T-helper 2 cell treated with Interferon-gamma antibody and Interleukin-4, amounts not matched to agents 5 μg/mL and 100 μg/mL, for 36 hours (primary cell): ENCODE results near the gene CTNNA3.

ENCODE experiments used
- DNase-seq: peaks from one replicate; pipeline ENCODE4 v3.0.0; 2021; ENCODE audit warnings: low spot score
- H3K27ac Mint-ChIP-seq: one replicate; pipeline ENCODE4 v1.8.0; 2021; ENCODE audit warnings: mild to moderate bottlenecking, mixed read lengths
- H3K27me3 Mint-ChIP-seq: one replicate; pipeline ENCODE4 v1.8.0; 2021; ENCODE audit warnings: low read depth, mixed read lengths
- H3K36me3 Mint-ChIP-seq: one replicate; pipeline ENCODE4 v1.8.0; 2021; ENCODE audit warnings: low read depth, mixed read lengths
- H3K4me1 Mint-ChIP-seq: one replicate; pipeline ENCODE4 v1.8.0; 2021; ENCODE audit warnings: low read depth, mixed read lengths
- H3K4me3 Mint-ChIP-seq: one replicate; pipeline ENCODE4 v1.8.0; 2022; ENCODE audit warnings: mild to moderate bottlenecking, moderate library complexity, mixed read lengths
- H3K9me3 Mint-ChIP-seq: one replicate; pipeline ENCODE4 v1.8.0; 2021; ENCODE audit warnings: mixed read lengths

CTNNA3 gene

DNA sequence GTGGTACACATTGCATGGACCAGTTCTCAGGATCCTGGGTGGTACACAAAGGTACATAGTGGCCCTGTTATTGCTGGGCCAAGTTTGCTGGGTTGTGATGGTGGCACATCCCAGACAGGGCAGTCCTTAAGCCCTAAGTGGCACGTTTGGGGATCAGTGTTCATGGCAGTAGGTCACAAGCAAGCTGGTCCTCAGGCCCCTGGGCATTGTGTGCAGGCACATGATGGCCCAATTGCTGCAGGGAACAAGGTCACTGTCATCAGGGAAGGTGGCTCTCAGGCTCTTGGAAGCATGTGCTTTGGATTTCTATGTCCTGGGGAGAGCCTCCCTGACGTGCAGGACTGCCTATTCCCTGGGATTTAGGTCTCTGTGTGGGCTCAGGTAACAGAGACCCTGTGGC lies 1182.5 kb downstream of the CTNNA3 start:
- H3K36me3 Mint-ChIP-seq, result no peaks in the 10 kb centered on the region
- H3K27ac Mint-ChIP-seq, result no peak overlapping the region
- H3K4me3 Mint-ChIP-seq, result no peak overlapping the region
- H3K9me3 Mint-ChIP-seq, result peaks cover 19% of the 10 kb centered on the region
- no peaks in the 10 kb centered on the region for H3K27me3 Mint-ChIP-seq
- no peak for DNase-seq
- no peaks in the 10 kb centered on the region for H3K4me1 Mint-ChIP-seq

DNA sequence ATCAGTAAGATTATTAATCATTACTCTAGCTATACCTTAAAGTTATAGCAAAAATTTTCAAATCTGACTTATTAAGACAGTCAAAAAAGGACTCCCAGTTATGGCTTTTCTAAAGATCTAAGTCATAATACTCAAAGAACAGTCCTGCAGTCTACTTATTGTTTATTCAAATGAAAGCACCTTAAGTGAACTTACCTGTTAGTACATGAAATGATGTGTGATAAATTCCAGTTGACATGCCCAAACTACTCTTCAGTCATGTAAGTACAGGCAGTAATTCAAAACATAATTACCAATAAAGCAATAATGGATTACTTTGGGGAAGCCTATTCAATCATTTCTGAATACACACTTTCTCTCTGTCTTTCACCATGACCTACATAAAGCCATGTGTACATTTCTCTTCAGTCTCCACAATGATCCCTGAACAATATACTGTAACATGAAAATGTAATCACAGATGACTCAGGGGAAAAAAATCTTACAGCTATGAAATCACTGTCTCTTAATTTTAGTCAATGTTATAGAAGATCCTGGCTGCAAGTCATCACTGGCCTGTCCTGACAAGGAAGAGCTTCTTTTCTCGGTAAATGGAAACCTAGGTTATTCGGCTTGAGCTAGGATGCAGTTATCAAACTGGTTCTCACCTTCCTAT lies 1190.9 kb downstream of the CTNNA3 start:
- H3K9me3 Mint-ChIP-seq, result peaks cover 6% of the 10 kb centered on the region
- no peaks in the 10 kb centered on the region for H3K27me3 Mint-ChIP-seq
- H3K4me3 Mint-ChIP-seq, result no peak overlapping the region
- H3K36me3 Mint-ChIP-seq, result no peaks in the 10 kb centered on the region
- DNase-seq, result no peak
- H3K4me1 Mint-ChIP-seq, result no peaks in the 10 kb centered on the region
- no peak overlapping the region for H3K27ac Mint-ChIP-seq

DNA sequence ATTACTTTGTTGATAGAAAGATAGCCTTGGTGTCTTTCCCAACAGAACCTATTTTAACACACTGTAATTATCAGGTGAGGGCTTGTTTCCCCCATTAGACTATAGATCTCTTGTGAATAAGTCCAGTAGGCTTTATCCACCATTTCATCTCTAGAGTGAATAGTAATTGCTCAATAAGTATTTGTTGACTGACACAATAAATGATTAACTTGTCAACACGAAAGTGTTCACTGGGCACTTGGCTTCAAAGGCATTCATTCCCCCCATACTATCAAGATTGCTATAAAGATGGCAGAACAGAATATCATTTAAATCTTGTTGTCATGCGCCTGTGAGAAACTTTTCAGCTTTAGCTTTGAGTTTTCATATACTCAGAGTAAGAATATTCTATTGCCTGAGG lies 1194.6 kb downstream of the CTNNA3 start:
- no peak overlapping the region for H3K4me3 Mint-ChIP-seq
- DNase-seq, result no peak
- no peak overlapping the region for H3K27ac Mint-ChIP-seq
- H3K27me3 Mint-ChIP-seq, result no peaks in the 10 kb centered on the region
- no peaks in the 10 kb centered on the region for H3K36me3 Mint-ChIP-seq
- peaks cover 6% of the 10 kb centered on the region for H3K9me3 Mint-ChIP-seq
- no peaks in the 10 kb centered on the region for H3K4me1 Mint-ChIP-seq

DNA sequence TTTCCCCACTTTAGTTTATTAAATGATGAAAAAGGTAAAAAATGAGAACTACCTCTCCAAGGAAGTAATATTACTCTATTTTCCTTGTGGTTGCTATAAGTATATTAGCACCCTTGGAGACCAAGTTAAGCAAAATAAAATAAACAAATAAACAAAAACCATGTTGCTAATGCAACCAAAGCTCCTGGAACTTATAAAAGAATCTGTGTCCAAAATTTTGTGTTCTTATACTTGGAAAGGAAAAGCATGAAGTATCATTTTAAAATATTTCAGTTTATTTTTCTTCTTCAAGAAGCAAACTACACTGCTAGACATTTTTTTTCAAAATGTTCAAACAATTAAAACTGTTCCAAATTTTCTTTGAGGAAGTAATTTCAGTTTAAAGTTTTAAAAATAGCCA lies 1212.0 kb downstream of the CTNNA3 start:
- no peaks in the 10 kb centered on the region for H3K36me3 Mint-ChIP-seq
- H3K27ac Mint-ChIP-seq, result no peak overlapping the region
- DNase-seq, result no peak
- H3K4me3 Mint-ChIP-seq, result no peak overlapping the region
- no peaks in the 10 kb centered on the region for H3K4me1 Mint-ChIP-seq
- peaks cover 11% of the 10 kb centered on the region for H3K9me3 Mint-ChIP-seq
- H3K27me3 Mint-ChIP-seq, result no peaks in the 10 kb centered on the region

DNA sequence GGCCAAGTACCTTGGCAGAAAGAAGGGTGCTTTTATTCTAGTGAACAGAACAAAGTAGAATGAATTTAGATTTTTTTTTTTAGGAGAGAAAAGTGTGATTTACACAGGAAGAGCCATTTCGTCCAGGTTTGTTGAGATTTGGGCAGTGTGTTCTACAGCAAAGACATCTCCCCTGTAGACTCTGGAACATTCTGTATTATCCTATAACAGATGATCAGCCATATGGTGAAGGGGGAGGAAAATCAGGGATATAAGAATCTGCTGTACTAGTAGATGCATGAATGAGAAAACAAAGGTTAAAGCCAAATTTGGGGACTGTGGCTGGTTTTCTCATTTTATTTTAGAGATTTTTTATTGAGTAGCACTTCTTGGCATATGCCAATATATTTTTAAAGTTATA lies 1223.8 kb downstream of the CTNNA3 start:
- no peaks in the 10 kb centered on the region for H3K27me3 Mint-ChIP-seq
- no peaks in the 10 kb centered on the region for H3K36me3 Mint-ChIP-seq
- H3K27ac Mint-ChIP-seq, result no peak overlapping the region
- no peaks in the 10 kb centered on the region for H3K4me1 Mint-ChIP-seq
- H3K4me3 Mint-ChIP-seq, result no peak overlapping the region
- peaks cover 13% of the 10 kb centered on the region for H3K9me3 Mint-ChIP-seq
- DNase-seq, result no peak

DNA sequence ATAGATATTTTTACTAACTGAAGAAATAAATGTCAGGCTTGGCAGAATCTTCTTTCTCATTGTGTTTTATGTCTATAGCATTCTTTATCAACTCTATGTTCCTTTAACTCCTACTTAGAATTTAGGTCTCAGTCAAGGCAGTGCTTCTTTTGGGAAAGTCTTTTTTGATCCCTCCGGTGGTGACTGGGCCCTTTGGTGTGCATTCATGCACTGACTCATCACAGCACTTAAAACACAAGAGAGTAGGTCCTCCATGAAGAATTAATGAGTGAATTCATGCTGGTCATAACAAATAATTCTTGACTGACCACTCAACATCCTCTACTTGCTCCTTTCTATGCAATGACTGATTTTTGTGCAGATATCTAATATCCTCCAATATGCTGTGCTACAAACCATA lies 1229.0 kb downstream of the CTNNA3 start:
- no peaks in the 10 kb centered on the region for H3K36me3 Mint-ChIP-seq
- H3K27me3 Mint-ChIP-seq, result no peaks in the 10 kb centered on the region
- no peaks in the 10 kb centered on the region for H3K4me1 Mint-ChIP-seq
- H3K27ac Mint-ChIP-seq, result no peak overlapping the region
- H3K4me3 Mint-ChIP-seq, result no peak overlapping the region
- H3K9me3 Mint-ChIP-seq, result peaks cover 22% of the 10 kb centered on the region
- DNase-seq, result no peak

DNA sequence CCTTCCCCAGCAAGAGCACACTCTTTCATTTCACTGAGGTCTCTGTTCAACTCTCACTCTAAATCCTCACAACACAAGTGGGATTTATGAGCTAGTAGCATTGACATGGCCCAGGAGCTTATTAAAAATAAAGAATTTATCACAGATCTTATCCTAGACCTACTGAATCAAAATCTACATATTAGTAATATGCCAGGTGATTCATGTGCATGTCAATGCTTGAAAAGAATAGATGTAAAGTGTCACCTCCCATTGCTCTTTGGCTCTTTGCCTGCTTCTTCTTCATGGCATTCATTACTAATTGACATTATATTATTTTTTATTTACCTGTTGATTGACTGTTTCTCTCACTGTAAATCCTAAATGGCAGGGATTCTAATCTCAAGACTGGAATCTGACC lies 1229.4 kb downstream of the CTNNA3 start:
- no peak overlapping the region for H3K27ac Mint-ChIP-seq
- no peak overlapping the region for H3K4me3 Mint-ChIP-seq
- H3K9me3 Mint-ChIP-seq, result peaks cover 22% of the 10 kb centered on the region
- no peaks in the 10 kb centered on the region for H3K27me3 Mint-ChIP-seq
- no peaks in the 10 kb centered on the region for H3K36me3 Mint-ChIP-seq
- no peaks in the 10 kb centered on the region for H3K4me1 Mint-ChIP-seq
- no peak for DNase-seq

DNA sequence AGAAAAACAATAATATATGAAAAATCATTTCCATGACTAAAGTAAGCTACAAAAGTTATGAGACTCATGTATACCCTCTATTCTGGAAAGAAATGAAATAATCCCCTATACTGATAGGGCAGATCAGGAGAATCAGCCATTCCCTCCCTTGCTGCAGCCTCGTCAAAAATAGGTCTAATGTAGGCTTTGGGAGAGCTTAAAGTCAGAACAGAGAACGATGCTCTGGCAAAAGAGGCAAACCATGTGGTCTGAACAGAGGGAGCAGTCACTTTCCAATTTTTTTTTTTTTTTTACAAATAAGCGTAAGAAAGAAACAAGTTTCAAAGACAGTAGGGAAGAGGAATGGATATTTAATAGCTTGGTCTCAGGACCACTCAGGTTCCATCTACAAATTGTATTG lies 1232.4 kb downstream of the CTNNA3 start:
- no peak overlapping the region for H3K27ac Mint-ChIP-seq
- no peak overlapping the region for H3K4me3 Mint-ChIP-seq
- no peaks in the 10 kb centered on the region for H3K36me3 Mint-ChIP-seq
- H3K9me3 Mint-ChIP-seq, result peaks cover 22% of the 10 kb centered on the region
- no peaks in the 10 kb centered on the region for H3K4me1 Mint-ChIP-seq
- no peak for DNase-seq
- no peaks in the 10 kb centered on the region for H3K27me3 Mint-ChIP-seq

DNA sequence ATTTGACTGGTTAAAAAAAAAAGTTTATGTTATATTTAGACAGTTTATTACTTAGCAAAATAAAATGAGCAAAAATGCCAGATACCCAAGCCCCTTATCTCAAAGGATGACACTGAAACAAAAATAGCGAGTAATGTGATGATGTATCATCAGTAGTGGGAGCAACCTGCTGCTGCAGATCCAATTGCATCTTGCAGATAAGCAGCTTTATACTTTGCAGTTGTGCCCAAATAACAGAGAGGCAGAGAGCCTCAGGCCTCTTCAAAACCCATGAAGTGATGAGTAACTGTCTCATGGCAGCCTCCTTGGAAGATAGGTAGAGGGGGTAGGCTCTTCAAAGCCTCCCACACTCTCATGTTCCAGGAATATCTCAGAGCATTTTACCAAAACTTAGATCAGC lies 1238.4 kb downstream of the CTNNA3 start:
- no peaks in the 10 kb centered on the region for H3K36me3 Mint-ChIP-seq
- H3K4me3 Mint-ChIP-seq, result no peak overlapping the region
- H3K27me3 Mint-ChIP-seq, result no peaks in the 10 kb centered on the region
- no peak overlapping the region for H3K27ac Mint-ChIP-seq
- no peak for DNase-seq
- peaks cover 9% of the 10 kb centered on the region for H3K9me3 Mint-ChIP-seq
- no peaks in the 10 kb centered on the region for H3K4me1 Mint-ChIP-seq

DNA sequence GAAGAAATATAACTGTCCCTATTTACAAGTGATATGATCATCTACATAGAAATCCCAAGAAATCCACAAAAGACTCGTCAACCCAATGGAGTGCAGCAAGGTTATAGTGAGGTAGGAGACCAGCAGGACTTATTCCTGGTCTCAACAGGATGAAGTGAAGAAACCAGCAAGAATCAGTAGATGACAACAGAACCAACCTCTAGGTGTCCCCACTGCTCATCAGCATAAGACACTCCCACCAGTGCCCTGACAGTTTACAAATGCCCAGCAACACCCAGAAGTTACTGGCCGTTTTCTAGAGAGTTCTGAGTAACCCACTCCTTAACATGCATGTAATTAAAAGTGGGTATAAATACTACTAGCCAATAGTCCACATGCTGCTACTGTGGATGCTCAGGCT lies 1240.7 kb downstream of the CTNNA3 start:
- Mint-ChIP-seq H3K27ac (no peak overlapping the region), H3K4me3 (no peak overlapping the region), H3K36me3 (no peaks in the 10 kb centered on the region), H3K4me1 (no peaks in the 10 kb centered on the region), H3K27me3 (no peaks in the 10 kb centered on the region), H3K9me3 (peaks cover 9% of the 10 kb centered on the region)
- DNase-seq, result no peak

DNA sequence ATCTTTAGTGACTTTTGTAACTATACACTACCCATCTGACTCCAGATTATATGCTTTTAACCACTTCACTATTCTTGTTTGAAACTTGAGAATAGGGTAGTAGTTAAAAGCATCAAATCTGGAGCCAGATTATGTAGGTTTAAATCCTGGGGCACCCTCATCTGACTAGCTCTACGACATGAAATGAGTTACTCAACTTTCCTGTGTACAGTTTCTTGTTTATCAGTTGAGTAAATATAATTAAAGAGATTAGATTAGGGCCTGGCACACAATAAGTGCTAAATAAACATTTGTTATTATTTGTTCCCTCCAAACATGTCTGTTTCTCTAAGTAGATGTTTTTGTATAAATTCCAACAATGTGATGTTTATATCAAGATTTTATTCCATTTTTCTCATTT lies 1255.4 kb downstream of the CTNNA3 start:
- DNase-seq, result no peak
- H3K9me3 Mint-ChIP-seq, result peaks cover 23% of the 10 kb centered on the region
- no peaks in the 10 kb centered on the region for H3K4me1 Mint-ChIP-seq
- no peaks in the 10 kb centered on the region for H3K27me3 Mint-ChIP-seq
- H3K4me3 Mint-ChIP-seq, result no peak overlapping the region
- H3K27ac Mint-ChIP-seq, result no peak overlapping the region
- H3K36me3 Mint-ChIP-seq, result no peaks in the 10 kb centered on the region

DNA sequence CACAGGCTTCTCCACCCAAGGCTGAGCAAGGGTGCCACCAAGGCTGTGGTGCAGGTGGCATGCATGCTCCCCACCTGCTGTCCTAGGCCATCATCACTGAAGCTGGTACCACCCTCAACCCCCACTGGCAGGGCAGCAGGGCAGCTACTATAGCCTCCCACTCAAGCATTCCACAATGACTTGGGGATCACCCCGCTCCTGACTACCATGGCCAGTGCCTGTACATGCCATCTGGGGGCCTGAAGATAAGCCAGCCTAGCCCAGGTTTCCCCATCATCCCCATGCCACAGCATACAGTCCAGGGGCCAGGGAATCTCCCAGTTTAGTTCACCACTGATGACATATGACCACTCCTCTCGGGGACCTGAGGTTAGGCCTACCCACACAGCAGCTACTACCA lies 1281.1 kb downstream of the CTNNA3 start:
- Mint-ChIP-seq H3K4me3 (no peak overlapping the region), H3K36me3 (no peaks in the 10 kb centered on the region), H3K4me1 (no peaks in the 10 kb centered on the region), H3K27me3 (no peaks in the 10 kb centered on the region), H3K9me3 (peaks cover 21% of the 10 kb centered on the region), H3K27ac (no peak overlapping the region)
- no peak for DNase-seq

DNA sequence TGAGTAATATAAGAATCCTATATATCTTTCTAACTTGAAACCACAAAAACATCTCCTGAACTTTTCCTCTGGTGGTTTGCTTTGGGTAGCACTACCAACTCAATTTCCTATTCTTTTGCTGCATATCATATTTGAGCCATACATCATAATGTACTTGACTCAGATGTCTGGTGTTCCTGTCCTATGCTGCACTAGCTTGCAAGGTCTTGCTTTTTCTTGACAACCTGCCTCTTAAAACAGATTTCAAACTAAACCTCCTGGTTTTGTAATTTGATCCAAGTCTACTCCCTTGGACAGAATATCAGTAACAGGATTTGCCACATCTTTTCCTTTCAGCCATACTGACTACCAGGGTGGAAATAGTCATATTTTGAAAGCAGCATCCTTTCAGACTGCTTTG lies 1290.4 kb downstream of the CTNNA3 start:
- H3K27me3 Mint-ChIP-seq, result no peaks in the 10 kb centered on the region
- no peaks in the 10 kb centered on the region for H3K9me3 Mint-ChIP-seq
- H3K27ac Mint-ChIP-seq, result no peak overlapping the region
- H3K4me3 Mint-ChIP-seq, result no peak overlapping the region
- no peak for DNase-seq
- H3K4me1 Mint-ChIP-seq, result no peaks in the 10 kb centered on the region
- H3K36me3 Mint-ChIP-seq, result no peaks in the 10 kb centered on the region

DNA sequence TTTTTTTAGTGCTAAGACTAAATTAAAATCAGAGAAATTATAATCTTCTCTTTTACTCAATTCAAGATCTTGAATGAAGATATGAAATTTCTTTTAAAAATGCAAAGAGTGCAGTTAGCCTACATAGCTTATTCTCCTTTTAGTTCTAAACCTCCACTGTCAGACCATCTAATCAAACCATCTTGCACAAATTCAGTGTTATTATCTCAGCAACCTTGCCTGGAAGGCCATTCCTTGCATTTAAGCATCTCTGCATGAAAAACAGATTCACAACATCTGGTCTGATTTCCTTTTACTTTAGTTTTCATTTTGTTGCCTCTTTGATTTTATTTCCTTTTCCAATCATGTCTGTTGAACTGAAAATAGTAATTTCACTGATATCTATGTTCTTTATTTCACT lies 1297.3 kb downstream of the CTNNA3 start:
- no peak for DNase-seq
- Mint-ChIP-seq H3K9me3 (no peaks in the 10 kb centered on the region), H3K4me3 (no peak overlapping the region), H3K4me1 (no peaks in the 10 kb centered on the region), H3K27ac (no peak overlapping the region), H3K27me3 (no peaks in the 10 kb centered on the region), H3K36me3 (no peaks in the 10 kb centered on the region)

DNA sequence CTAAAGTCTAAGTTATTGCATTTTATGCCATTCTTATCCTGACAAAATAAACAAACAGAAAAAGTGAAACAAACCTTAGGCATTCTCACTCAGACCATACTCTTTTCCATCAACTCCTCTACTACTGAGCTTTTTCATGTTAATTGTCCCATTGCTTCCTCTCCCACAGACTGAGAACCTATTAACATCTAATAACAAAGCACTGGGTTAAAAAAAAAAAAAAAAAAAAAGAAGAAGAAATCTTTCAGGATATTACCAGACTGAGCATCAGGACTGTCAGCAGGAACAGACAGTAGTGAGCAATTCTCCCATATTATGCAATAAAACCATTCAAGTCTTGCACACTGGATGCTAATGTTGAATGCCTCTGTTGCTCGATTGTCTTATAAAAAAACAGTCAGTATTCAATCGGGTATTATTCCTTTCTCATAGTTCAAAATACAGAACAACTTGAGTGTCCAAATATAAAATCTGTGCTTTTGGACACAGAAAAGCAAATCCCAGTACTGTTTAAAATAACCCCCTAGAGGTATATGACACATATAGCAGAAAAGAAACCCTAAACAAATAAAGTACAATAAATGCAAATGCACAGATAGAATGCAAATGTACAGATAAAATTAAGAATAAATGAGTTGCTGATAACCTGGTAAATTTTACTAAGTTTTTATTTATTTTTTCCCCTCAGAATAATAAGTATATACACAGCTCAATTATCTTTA lies 1301.5 kb downstream of the CTNNA3 start:
- no peak overlapping the region for H3K27ac Mint-ChIP-seq
- no peaks in the 10 kb centered on the region for H3K4me1 Mint-ChIP-seq
- no peak overlapping the region for H3K4me3 Mint-ChIP-seq
- no peak for DNase-seq
- H3K36me3 Mint-ChIP-seq, result no peaks in the 10 kb centered on the region
- H3K27me3 Mint-ChIP-seq, result no peaks in the 10 kb centered on the region
- no peaks in the 10 kb centered on the region for H3K9me3 Mint-ChIP-seq
